ENCODE data around the gene GAB3. TPM values are rescaled to one million over a fixed set of nuclear protein-coding genes. Genes with fewer than 3 reads are reported as not detected.
"Not testable (repeated sequence)": the region's sequence is repeated elsewhere in the genome, so short reads cannot be mapped to it uniquely, and the experiment has no call there.

The GAB3 gene
- total and polyA plus RNA-seq, 5 donors, result 4.7 to 14.4 (median 10.1) TPM

DNA sequence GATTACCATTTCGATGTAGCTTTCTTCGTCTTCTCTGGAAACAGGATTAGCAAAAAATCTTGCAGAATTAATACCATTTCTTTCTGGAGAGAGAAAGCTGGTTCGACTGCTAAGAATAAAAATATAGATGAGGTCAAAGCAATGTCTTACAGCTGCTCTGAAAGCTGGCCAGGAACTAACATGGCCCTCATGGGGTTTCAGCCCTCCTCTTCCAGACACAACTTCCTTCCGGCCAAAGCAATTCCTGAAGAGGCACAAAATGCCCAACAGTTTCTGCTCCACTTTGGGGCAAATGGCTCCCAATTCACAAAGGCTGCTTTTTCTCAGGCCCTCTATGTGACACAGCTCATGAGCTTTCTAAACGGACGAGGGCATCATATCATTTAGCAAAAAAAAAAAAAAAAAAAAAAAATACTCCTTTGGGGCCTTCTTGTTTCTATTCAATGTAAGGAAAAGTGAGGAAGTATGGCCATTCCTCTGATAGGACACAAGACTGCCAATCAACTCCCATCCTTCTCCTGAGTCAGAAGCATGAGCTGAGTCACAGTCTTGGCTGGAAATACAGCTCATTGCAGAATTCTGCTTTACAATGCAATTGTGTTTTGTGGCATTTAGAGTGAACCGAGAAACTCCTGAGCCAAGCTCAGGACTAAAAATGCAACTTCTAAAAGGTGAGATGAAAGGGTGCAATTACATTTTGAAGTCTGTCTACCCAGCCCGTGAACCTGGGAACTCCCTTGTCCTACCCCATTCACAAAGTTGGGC lies 54.8 kb downstream of the GAB3 start:
- WGBS, result 43% methylated on average over 8 of the region's 8 CpGs
- ATAC-seq (peak; percentile 45 to 74), DNase-seq (no peak)
- Histone ChIP-seq H3K27ac (ENCODE audit: low read length) (no peak overlapping the region), H3K9me3 (ENCODE audit: control insufficient read depth, low read length) (no peaks in the 10 kb centered on the region), H3K27me3 (ENCODE audit: control insufficient read depth, insufficient read depth) (no peaks in the 10 kb centered on the region), H3K4me3 (ENCODE audit: low read length) (no peak overlapping the region), H3K4me1 (ENCODE audit: control insufficient read depth, insufficient read depth, low read length) (peaks cover 2% of the 10 kb centered on the region)
- intact Hi-C loops (cut with DNase I), result no loop called here

DNA sequence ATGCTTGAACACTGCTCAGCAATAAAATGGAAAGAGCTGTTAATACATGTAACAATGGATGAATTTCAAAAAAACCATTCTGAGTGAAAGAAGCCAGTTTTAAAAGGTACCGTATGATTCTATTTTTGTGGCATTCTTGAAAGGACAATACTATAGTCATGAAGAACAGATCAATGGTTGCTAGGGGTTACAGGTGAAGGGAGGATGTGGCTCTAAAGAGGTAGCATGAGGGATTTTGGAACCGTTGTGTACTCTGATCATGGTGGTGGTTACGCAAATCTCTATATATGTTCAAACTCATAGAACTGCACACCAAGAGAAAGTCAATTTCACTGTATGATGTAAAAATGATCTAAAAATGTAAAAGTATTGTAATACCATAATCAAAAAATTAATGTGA lies 57.5 kb downstream of the GAB3 start:
- intact Hi-C loops (cut with DNase I), result no loop called here
- Histone ChIP-seq H3K27me3 (ENCODE audit: control insufficient read depth, insufficient read depth) (no peaks in the 10 kb centered on the region), H3K4me3 (ENCODE audit: low read length) (no peak overlapping the region), H3K9me3 (ENCODE audit: control insufficient read depth, low read length) (no peaks in the 10 kb centered on the region), H3K4me1 (ENCODE audit: control insufficient read depth, insufficient read depth, low read length) (no peaks in the 10 kb centered on the region), H3K27ac (ENCODE audit: low read length) (no peak overlapping the region)
- 98% methylated on average over 3 of the region's 3 CpGs for WGBS
- ATAC-seq (no peak), DNase-seq (no peak)

DNA sequence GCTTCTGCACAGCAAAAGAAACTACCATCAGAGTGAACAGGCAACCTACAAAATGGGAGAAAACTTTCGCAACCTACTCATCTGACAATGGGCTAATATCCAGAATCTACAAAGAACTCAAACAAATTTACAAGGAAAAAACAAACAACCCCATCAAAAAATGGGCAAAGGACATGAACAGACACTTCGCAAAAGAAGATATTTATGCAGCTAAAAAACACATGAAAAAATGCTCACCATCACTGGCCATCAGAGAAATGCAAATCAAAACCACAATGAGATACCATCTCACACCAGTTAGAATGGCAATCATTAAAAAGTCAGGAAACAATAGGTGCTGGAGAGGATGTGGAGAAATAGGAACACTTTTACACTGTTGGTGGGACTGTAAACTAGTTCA lies 60.4 kb downstream of the GAB3 start:
- intact Hi-C loops (cut with DNase I); H3K27me3 ChIP-seq (ENCODE audit: control insufficient read depth, insufficient read depth); H3K27ac ChIP-seq (ENCODE audit: low read length); H3K9me3 ChIP-seq (ENCODE audit: control insufficient read depth, low read length); DNase-seq; H3K4me1 ChIP-seq (ENCODE audit: control insufficient read depth, insufficient read depth, low read length); ATAC-seq; H3K4me3 ChIP-seq (ENCODE audit: low read length): not testable (repeated sequence)
- WGBS, result 98% methylated on average over 2 of the region's 2 CpGs

DNA sequence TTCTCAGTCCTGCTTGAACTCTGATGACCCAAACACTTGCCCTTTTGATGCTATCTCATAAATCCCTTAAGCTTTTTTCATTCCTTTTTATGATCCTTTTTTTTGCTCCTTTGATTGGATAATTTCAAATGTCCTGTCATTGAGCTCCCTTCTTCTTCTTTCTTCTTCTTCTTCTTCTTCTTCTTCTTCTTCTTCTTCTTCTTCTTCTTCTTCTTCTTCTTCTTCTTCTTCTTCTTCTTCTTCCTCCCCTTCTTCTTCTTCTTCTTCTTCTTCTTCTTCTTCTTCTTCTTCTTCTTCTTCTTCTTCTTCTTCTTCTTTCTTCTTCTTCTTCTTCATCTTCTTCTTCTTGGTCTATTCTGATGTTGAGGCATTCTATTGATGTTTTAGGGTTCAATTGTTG lies 78.8 kb downstream of the GAB3 start:
- intact Hi-C loops (cut with DNase I); H3K9me3 ChIP-seq (ENCODE audit: control insufficient read depth, low read length); H3K4me1 ChIP-seq (ENCODE audit: control insufficient read depth, insufficient read depth, low read length); ATAC-seq; H3K27ac ChIP-seq (ENCODE audit: low read length); DNase-seq; H3K27me3 ChIP-seq (ENCODE audit: control insufficient read depth, insufficient read depth); H3K4me3 ChIP-seq (ENCODE audit: low read length): not testable (repeated sequence)

DNA sequence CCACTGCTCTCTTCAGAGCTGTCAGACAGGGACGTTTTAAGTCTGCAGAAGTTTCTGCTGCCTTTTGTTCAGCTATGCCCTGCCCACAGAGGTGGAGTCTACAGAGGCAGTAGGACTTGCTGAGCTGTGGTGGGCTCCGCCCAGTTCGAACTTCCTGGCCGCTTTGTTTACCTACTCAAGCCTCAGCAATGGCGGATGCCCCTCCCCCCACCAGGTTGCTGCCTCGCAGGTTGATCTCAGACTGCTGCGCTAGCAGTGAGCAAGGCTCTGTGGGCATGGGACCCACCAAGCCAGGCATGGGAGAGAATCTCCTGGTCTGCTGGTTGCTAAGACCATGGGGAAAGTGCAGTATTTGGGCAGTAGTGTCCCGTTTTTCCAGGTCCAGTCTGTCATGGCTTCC lies 80.0 kb downstream of the GAB3 start:
- intact Hi-C loops (cut with DNase I); DNase-seq; H3K27me3 ChIP-seq (ENCODE audit: control insufficient read depth, insufficient read depth); H3K9me3 ChIP-seq (ENCODE audit: control insufficient read depth, low read length); H3K4me1 ChIP-seq (ENCODE audit: control insufficient read depth, insufficient read depth, low read length); H3K4me3 ChIP-seq (ENCODE audit: low read length); ATAC-seq; H3K27ac ChIP-seq (ENCODE audit: low read length): not testable (repeated sequence)
- 82% methylated on average over 8 of the region's 8 CpGs for WGBS

DNA sequence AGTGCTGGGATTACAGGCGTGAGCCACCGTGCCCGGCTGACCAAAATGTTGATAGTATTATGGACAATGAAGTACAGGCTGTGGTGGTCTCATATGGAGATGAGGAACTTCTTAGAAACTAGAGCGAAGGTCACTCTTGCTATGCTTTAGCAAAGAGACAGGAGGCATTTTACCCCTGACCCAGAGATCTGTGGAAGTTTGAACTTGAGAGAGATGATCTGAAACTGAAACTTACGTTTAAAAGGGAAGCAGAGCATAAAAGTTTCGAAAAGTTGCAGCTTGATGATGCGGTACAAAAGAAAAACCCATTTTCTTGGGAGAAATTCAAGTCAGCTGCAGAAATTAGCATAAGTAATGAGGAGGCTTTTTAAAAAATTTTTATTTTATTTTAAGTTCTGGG lies 89.0 kb downstream of the GAB3 start:
- 84% methylated on average over 7 of the region's 7 CpGs for WGBS
- H3K27me3 ChIP-seq (ENCODE audit: control insufficient read depth, insufficient read depth), result no peaks in the 10 kb centered on the region
- no peaks in the 10 kb centered on the region for H3K4me1 ChIP-seq (ENCODE audit: control insufficient read depth, insufficient read depth, low read length)
- intact Hi-C loops (cut with DNase I), result no loop called here
- no peaks in the 10 kb centered on the region for H3K9me3 ChIP-seq (ENCODE audit: control insufficient read depth, low read length)
- DNase-seq (no peak), ATAC-seq (no peak)
- no peak overlapping the region for H3K27ac ChIP-seq (ENCODE audit: low read length)
- H3K4me3 ChIP-seq (ENCODE audit: low read length), result no peak overlapping the region

DNA sequence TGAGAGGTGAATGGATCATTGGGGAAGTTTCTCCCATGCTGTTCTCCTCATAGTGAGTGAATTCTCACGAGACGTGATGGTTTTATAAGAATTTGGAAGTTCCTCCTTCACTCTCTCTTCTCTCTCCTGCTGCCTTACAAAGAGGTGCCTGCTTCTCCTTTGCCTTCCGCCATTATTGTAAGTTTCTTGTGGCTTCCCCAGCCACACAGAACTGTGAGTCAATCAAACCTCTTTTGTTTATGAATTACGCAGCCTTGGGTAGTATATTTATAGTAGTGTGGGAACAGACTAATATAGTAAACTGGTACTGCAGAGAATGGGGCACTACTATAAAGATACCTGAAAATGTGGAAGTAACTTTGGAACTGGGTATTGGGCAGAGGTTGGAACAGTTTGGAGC lies 89.7 kb downstream of the GAB3 start:
- intact Hi-C loops (cut with DNase I), result no loop called here
- Histone ChIP-seq H3K4me1 (ENCODE audit: control insufficient read depth, insufficient read depth, low read length) (no peaks in the 10 kb centered on the region), H3K27ac (ENCODE audit: low read length) (no peak overlapping the region), H3K9me3 (ENCODE audit: control insufficient read depth, low read length) (no peaks in the 10 kb centered on the region), H3K4me3 (ENCODE audit: low read length) (no peak overlapping the region), H3K27me3 (ENCODE audit: control insufficient read depth, insufficient read depth) (no peaks in the 10 kb centered on the region)
- no peak for DNase-seq
- 81% methylated on average over 4 of the region's 4 CpGs for WGBS
- no peak for ATAC-seq

DNA sequence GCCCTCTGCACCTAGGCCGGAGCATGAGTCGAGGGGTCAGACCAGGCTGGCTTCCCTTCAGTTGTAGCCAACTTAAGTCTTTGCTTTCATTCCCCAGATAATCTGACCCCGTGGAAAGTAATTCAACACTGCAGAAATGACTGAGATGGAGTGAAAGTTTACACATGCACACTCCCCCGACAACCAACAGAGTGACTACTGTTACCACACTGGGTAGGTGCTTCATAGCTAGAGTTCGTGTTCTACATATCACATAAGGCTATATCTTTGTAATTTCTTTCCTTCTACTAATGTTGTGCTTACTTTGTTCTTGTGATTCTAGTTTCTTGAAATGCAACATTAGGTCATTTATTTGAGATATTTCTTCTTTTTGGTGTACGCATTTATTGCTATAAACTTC lies 90.3 kb downstream of the GAB3 start:
- no peak overlapping the region for H3K27ac ChIP-seq (ENCODE audit: low read length)
- no peaks in the 10 kb centered on the region for H3K4me1 ChIP-seq (ENCODE audit: control insufficient read depth, insufficient read depth, low read length)
- WGBS, result 85% methylated on average over 6 of the region's 6 CpGs
- DNase-seq (no peak), ATAC-seq (no peak)
- no peaks in the 10 kb centered on the region for H3K9me3 ChIP-seq (ENCODE audit: control insufficient read depth, low read length)
- H3K27me3 ChIP-seq (ENCODE audit: control insufficient read depth, insufficient read depth), result no peaks in the 10 kb centered on the region
- intact Hi-C loops (cut with DNase I), result no loop called here
- H3K4me3 ChIP-seq (ENCODE audit: low read length), result no peak overlapping the region

DNA sequence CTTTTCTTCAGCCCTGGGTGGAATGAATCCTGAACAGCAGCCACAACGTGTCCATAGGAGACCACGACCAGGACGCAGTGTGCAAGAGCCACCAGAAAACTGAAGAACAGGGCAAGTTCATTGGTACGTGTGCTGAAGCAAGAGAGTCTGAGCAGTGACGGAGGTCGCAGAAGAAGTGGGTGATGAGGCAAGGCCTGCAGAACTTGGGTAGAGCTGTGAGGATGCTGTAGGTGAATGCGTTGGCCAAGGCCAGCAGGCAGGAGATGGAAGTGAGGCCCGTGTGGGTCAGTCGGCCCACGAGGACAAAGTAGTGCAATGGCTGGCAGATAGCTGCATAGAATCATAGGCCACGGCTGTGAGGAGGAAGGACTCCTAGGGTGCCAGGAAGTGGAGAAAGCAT lies 91.9 kb downstream of the GAB3 start:
- ATAC-seq (no peak), DNase-seq (no peak)
- WGBS, result 91% methylated on average over 11 of the region's 11 CpGs
- H3K27ac ChIP-seq (ENCODE audit: low read length), result no peak overlapping the region
- no peaks in the 10 kb centered on the region for H3K9me3 ChIP-seq (ENCODE audit: control insufficient read depth, low read length)
- intact Hi-C loops (cut with DNase I), result no loop called here
- H3K4me3 ChIP-seq (ENCODE audit: low read length), result no peak overlapping the region
- H3K27me3 ChIP-seq (ENCODE audit: control insufficient read depth, insufficient read depth), result no peaks in the 10 kb centered on the region
- no peaks in the 10 kb centered on the region for H3K4me1 ChIP-seq (ENCODE audit: control insufficient read depth, insufficient read depth, low read length)

DNA sequence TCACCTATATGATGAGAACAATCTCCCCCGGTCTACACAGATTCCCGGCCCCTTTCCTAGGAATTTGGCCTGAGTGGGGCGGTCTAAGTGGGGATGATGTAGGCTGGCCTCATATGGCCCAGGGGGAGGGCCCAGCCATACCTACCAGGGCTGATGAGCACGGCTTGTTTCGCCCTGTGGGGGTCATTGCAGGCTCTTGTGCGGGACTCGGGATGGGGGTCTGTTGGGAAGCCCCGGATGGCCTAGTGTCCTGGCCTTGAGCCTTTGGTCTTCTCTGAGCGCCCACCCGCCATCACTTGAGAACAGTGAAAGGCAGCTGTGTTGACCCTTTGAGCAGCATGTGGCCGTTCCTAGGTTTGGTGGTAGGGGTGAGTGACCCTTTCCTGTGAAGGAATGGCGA lies 92.7 kb downstream of the GAB3 start:
- no peak for ATAC-seq
- Histone ChIP-seq H3K9me3 (ENCODE audit: control insufficient read depth, low read length) (no peaks in the 10 kb centered on the region), H3K4me3 (ENCODE audit: low read length) (no peak overlapping the region), H3K27me3 (ENCODE audit: control insufficient read depth, insufficient read depth) (no peaks in the 10 kb centered on the region), H3K4me1 (ENCODE audit: control insufficient read depth, insufficient read depth, low read length) (no peaks in the 10 kb centered on the region), H3K27ac (ENCODE audit: low read length) (no peak overlapping the region)
- intact Hi-C loops (cut with DNase I), result no loop called here
- no peak for DNase-seq
- WGBS, result 95% methylated on average over 12 of the region's 12 CpGs

DNA sequence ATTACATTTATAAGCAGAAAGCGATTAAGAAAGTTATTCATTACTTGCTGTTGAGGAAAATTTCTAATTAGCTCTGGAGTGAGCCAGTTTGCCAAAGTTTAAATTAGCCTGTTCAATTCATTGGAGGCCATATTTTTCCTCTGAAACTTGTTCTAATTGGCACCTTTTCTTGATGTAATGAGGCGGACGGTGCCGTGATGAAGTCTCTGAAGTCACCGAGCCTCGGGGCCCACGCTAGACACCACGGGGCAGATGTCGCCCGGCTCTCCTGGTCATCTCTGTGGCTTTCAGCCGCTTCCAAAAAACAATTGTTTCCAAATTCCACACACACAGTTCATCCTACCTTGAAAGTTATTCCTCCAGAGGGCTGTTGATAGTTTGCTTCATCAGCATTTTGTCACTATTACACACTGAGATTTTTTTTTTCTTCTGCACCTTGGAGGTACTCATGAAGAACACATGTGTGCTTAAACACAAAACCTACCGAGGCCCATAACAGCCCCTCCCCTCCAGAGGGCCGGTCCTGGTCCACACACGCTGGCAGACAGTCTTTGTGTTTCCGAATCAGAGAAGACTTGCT lies 93.6 kb downstream of the GAB3 start:
- Histone ChIP-seq H3K27me3 (ENCODE audit: control insufficient read depth, insufficient read depth) (no peaks in the 10 kb centered on the region), H3K27ac (ENCODE audit: low read length) (no peak overlapping the region), H3K9me3 (ENCODE audit: control insufficient read depth, low read length) (no peaks in the 10 kb centered on the region), H3K4me1 (ENCODE audit: control insufficient read depth, insufficient read depth, low read length) (no peaks in the 10 kb centered on the region), H3K4me3 (ENCODE audit: low read length) (no peak overlapping the region)
- 93% methylated on average over 15 of the region's 15 CpGs for WGBS
- no peak for ATAC-seq
- DNase-seq, result no peak
- intact Hi-C loops (cut with DNase I), result no loop called here

DNA sequence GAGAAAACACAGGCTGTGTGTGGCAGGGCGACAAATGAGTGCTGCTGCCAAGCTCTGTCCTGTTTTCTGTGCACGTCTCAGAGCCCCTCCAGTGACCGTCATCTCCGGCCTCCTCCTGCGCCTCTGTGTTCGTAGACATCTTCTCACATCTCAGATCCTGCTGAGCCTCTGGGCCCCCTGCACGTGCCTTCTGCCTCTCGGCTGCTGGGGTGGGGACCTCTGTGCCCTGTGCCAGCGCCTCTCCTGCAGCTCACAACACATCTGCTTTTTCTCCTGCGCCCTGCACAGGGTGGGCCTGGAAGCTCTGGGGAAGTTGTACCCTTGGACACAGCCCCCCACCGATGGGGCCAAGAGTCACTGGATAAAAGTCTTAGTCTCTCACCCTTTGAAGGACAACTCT lies 95.1 kb downstream of the GAB3 start:
- no peak for DNase-seq
- no peak overlapping the region for H3K4me3 ChIP-seq (ENCODE audit: low read length)
- ATAC-seq, result no peak
- no peaks in the 10 kb centered on the region for H3K27me3 ChIP-seq (ENCODE audit: control insufficient read depth, insufficient read depth)
- intact Hi-C loops (cut with DNase I), result no loop called here
- H3K4me1 ChIP-seq (ENCODE audit: control insufficient read depth, insufficient read depth, low read length), result no peaks in the 10 kb centered on the region
- H3K27ac ChIP-seq (ENCODE audit: low read length), result no peak overlapping the region
- WGBS, result 77% methylated on average over 11 of the region's 11 CpGs
- no peaks in the 10 kb centered on the region for H3K9me3 ChIP-seq (ENCODE audit: control insufficient read depth, low read length)
